ELR (cell line): Measurements from ENCODE around the gene ITGB5.

Source experiments
- DNase-seq: peaks from one replicate; pipeline ENCODE4 v3.0.0-alpha.2; 2015; ENCODE audit warnings: low read depth

The ITGB5 gene

GRCh38 chr3:124887177-124887931 is at the start of gene ITGB5:
TSS of gene ITGB5 (minus strand) at chr3:124887365. CDS start at chr3:124887000, 365 bp downstream.
- peak; percentile 84 for DNase-seq

GRCh38 chr3:124935794-124936542 is 48.8 kb upstream of the ITGB5 start:
- DNase-seq = no peak

GRCh38 chr3:124935264-124935663 is 48.1 kb upstream of the ITGB5 start:
- no peak for DNase-seq

GRCh38 chr3:124934577-124934976 is 47.4 kb upstream of the ITGB5 start, which contains the start of gene MUC13:
TSS of gene MUC13 (minus strand) at chr3:124934751. CDS start at chr3:124934712, 39 bp downstream.
- no peak for DNase-seq

GRCh38 chr3:124928333-124929202 is 41.4 kb upstream of the ITGB5 start:
- peak; percentile 80 for DNase-seq

GRCh38 chr3:124927574-124928045 is 40.4 kb upstream of the ITGB5 start:
- no peak for DNase-seq

- DNase-seq = peak; percentile 36
These were observed 39.4 kb upstream of the ITGB5 start for GRCh38 chr3:124926426-124927101.

- peak; percentile 39 for DNase-seq
These were observed 37.6 kb upstream of the ITGB5 start for GRCh38 chr3:124924741-124925140.

GRCh38 chr3:124923833-124924232 is 36.7 kb upstream of the ITGB5 start:
- DNase-seq = peak; percentile 41

GRCh38 chr3:124920718-124921117 is 33.6 kb upstream of the ITGB5 start:
- DNase-seq = no peak

GRCh38 chr3:124919756-124920155 is 32.6 kb upstream of the ITGB5 start:
- no peak for DNase-seq

GRCh38 chr3:124918524-124918923 is 31.4 kb upstream of the ITGB5 start:
- no peak for DNase-seq

- no peak for DNase-seq
These were observed 29.8 kb upstream of the ITGB5 start for GRCh38 chr3:124916837-124917409.

- no peak for DNase-seq
These were observed 28.1 kb upstream of the ITGB5 start for GRCh38 chr3:124915254-124915653.

- DNase-seq = no peak
These were observed 20.8 kb upstream of the ITGB5 start for GRCh38 chr3:124907957-124908356.

GRCh38 chr3:124904835-124905492 is 17.8 kb upstream of the ITGB5 start:
- DNase-seq = no peak

GRCh38 chr3:124903896-124904834 is 17.0 kb upstream of the ITGB5 start:
- no peak for DNase-seq

- no peak for DNase-seq
These were observed 9.8 kb upstream of the ITGB5 start for GRCh38 chr3:124896824-124897526.

- no peak for DNase-seq
These were observed 8.6 kb upstream of the ITGB5 start for GRCh38 chr3:124895756-124896155.
